Uterus (tissue), 4 donors: Measurements from ENCODE around the gene UBE2O. TPM values are rescaled to one million over a fixed set of nuclear protein-coding genes. Genes with fewer than 3 reads are reported as not detected.

Source experiments
- DNase-seq, 2 donors: peaks; one replicate each; pipeline ENCODE4 v3.0.0-alpha.2; 2019 to 2020
- H3K27ac ChIP-seq, 2 donors: fragments of 200-600 bp; sonication (generic); 1 replicate in 1 of 2; 2 replicates in 1 of 2; pipeline ENCODE4 v1.5.1; 2016 to 2018
- H3K27me3 ChIP-seq, 2 donors: fragments of 200-600 bp; sonication (generic); one replicate each; pipeline ENCODE4 v1.5.1; 2018 to 2019; ENCODE audit warnings: control low read depth in 1 of 2
- H3K36me3 ChIP-seq, 2 donors: fragments of 200-600 bp; sonication (generic); one replicate each; pipeline ENCODE4 v1.5.1; 2019; ENCODE audit warnings: control low read depth in 1 of 2
- H3K4me1 ChIP-seq, 2 donors: fragments of 200-600 bp; sonication (generic); one replicate each; pipeline ENCODE4 v1.5.1; 2018 to 2019; ENCODE audit warnings: control low read depth in 1 of 2
- H3K4me3 ChIP-seq, 2 donors: fragments of 200-600 bp; sonication (generic); 1 replicate in 1 of 2; 2 replicates in 1 of 2; pipeline ENCODE4 v1.5.1; 2018 to 2019; ENCODE audit warnings: mild to moderate bottlenecking in 1 of 2
- H3K9me3 ChIP-seq, 2 donors: fragments of 200-600 bp; sonication (generic); one replicate each; pipeline ENCODE4 v1.5.1; 2019; ENCODE audit warnings: control low read depth in 1 of 2
- POLR2A ChIP-seq, 2 donors: fragments of 450-650 bp; IDR thresholded peaks; one replicate each; pipeline ENCODE4 v1.6.1; 2016; ENCODE audit warnings: antibody characterized with exemption in 2 of 2, mild to moderate bottlenecking in 1 of 2, moderate library complexity in 1 of 2
- intact Hi-C: fragments of 100-400 bp; cut with DNase I; formaldehyde crosslinking; loops from one replicate; pipeline ENCODE4 v1.15.1; 2023; ENCODE audit warnings: low total_unique reads
- total RNA-seq, 4 donors: library from RNA; depleted of rRNA in 3 of 4; stranded (reverse); fragments of >200 nt in 3 of 4; gene quantifications; one replicate each; pipeline versions ENCODE4 v1.1.0 to v1.2.4, GENCODE V29; 2014 to 2023
- TF ChIP-seq, protein P1 (sequence below), 4 experiments: fragments of 200-600 bp in 2 of 4; fragments of 450-650 bp in 2 of 4; sonication (generic) in 2 of 4; IDR thresholded peaks; one replicate each; pipeline ENCODE4 v1.5.1; 2016 to 2019; ENCODE audit warnings: antibody characterized with exemption in 4 of 4, mild to moderate bottlenecking in 2 of 4, moderate library complexity in 1 of 4
- donor health status: DM: yes; HTN: yes; CAD: no.

The UBE2O gene
- total RNA-seq, 4 donors from 2014 or later = 5.0 to 31.5 (median 17.9) TPM

DNA sequence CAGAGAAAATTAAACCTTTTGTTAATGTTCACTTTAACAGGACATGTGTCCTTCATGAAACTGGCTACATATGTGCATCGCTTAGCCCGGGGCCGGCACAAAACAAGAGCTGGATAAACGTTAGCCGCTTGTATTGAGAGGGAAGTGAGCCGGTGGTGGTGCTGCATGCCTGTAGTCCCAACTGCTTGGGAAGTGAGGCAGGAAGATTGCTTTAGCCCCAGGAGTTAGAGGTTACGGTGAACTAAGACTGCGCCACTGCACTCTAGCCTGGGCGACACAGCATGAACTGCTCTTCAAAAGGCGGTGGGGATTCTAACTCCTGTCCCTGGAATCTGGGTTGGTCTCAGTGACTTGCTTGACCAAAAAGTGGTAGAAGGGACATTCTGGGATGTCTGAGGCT lies 83.6 kb downstream of the UBE2O start:
- H3K27ac ChIP-seq = no peak overlapping the region
- intact Hi-C loops = no loop called here
- H3K9me3 ChIP-seq = no peaks in the 10 kb centered on the region
- no peak for DNase-seq
- no peaks in the 10 kb centered on the region for H3K27me3 ChIP-seq
- no peaks in the 10 kb centered on the region for H3K36me3 ChIP-seq
- H3K4me3 ChIP-seq = no peak overlapping the region
- no peaks in the 10 kb centered on the region for H3K4me1 ChIP-seq
- TF ChIP-seq, protein P1, sequence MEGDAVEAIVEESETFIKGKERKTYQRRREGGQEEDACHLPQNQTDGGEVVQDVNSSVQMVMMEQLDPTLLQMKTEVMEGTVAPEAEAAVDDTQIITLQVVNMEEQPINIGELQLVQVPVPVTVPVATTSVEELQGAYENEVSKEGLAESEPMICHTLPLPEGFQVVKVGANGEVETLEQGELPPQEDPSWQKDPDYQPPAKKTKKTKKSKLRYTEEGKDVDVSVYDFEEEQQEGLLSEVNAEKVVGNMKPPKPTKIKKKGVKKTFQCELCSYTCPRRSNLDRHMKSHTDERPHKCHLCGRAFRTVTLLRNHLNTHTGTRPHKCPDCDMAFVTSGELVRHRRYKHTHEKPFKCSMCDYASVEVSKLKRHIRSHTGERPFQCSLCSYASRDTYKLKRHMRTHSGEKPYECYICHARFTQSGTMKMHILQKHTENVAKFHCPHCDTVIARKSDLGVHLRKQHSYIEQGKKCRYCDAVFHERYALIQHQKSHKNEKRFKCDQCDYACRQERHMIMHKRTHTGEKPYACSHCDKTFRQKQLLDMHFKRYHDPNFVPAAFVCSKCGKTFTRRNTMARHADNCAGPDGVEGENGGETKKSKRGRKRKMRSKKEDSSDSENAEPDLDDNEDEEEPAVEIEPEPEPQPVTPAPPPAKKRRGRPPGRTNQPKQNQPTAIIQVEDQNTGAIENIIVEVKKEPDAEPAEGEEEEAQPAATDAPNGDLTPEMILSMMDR (IDR thresholded peaks at IDR 0.05) = no peak
- no peak for TF ChIP-seq POLR2A (IDR thresholded peaks at IDR 0.05)

DNA sequence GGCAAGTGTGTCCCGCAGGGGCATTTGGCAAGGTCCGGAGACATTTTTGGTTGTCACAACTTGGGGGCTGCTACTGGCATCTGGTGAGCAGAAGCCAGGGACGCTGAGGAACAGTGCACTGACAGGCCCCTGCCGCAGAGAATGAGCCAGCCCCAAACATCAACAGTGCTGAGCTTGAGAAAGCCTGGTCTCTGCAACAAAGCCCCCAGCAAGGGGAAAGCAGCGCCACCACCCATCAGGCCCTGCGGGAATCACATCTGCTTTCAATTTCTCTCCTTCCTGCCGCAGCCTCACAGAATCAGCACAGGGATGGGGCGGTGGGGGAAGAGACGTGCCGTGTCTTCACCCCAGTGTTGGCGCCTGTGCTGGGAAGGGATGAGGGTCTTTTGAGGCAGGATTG lies 84.4 kb downstream of the UBE2O start:
- Histone ChIP-seq H3K27ac (no peak overlapping the region), H3K27me3 (no peaks in the 10 kb centered on the region), H3K4me3 (no peak overlapping the region), H3K36me3 (no peaks in the 10 kb centered on the region), H3K9me3 (no peaks in the 10 kb centered on the region), H3K4me1 (no peaks in the 10 kb centered on the region)
- intact Hi-C loops = no loop called here
- TF ChIP-seq, protein P1 (IDR thresholded peaks at IDR 0.05) = no peak
- TF ChIP-seq POLR2A (IDR thresholded peaks at IDR 0.05) = no peak
- DNase-seq = no peak

DNA sequence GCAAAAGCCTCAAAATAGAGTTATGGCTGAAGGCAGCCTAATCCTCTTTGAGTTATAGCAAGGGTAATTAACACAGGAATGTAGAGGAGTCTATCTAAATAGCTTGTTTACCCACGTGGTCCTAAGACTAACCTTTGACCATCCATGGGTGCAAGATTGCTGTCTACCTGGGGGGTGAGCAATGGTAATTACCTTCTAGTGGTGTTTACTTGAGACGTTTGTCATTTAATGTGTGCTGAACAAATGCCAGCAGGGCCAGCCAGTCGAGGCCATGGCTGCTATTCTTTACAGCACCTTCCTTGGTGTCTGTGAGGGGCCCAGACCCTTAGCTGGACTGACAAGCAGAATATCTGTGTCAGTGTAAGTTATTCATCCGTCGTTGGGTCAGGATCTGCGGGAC lies 85.3 kb downstream of the UBE2O start:
- no peak for DNase-seq
- Histone ChIP-seq H3K27ac (no peak overlapping the region), H3K36me3 (no peaks in the 10 kb centered on the region), H3K4me1 (no peaks in the 10 kb centered on the region), H3K9me3 (no peaks in the 10 kb centered on the region), H3K4me3 (no peak overlapping the region), H3K27me3 (no peaks in the 10 kb centered on the region)
- no peak for TF ChIP-seq POLR2A (IDR thresholded peaks at IDR 0.05)
- TF ChIP-seq, protein P1 (IDR thresholded peaks at IDR 0.05) = no peak
- intact Hi-C loops = no loop called here

DNA sequence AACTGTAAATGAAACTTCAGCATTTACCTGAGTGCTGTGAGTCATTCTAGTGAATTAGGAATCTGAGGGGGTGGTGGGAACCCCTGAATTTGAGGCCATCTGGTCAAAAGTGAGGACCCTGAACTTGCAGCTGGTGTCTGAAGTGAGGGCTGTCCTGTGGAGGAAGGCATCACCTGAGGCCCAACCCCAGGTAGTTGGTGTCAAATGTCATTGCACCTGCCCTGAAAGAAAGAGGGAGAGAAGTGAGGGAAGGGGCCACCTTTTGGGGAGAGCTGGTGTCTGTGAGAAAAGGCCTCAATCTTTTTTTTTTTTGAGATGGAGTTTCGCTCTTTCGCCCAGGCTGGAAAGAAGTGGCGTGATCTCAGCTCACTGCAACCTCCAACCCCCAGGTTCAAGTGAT lies 86.7 kb downstream of the UBE2O start:
- Histone ChIP-seq H3K9me3 (no peaks in the 10 kb centered on the region), H3K36me3 (no peaks in the 10 kb centered on the region), H3K4me1 (no peaks in the 10 kb centered on the region), H3K27me3 (no peaks in the 10 kb centered on the region), H3K27ac (no peak overlapping the region), H3K4me3 (no peak overlapping the region)
- intact Hi-C loops = no loop called here
- TF ChIP-seq POLR2A (IDR thresholded peaks at IDR 0.05) = no peak
- TF ChIP-seq, protein P1 (IDR thresholded peaks at IDR 0.05) = no peak
- DNase-seq = no peak

DNA sequence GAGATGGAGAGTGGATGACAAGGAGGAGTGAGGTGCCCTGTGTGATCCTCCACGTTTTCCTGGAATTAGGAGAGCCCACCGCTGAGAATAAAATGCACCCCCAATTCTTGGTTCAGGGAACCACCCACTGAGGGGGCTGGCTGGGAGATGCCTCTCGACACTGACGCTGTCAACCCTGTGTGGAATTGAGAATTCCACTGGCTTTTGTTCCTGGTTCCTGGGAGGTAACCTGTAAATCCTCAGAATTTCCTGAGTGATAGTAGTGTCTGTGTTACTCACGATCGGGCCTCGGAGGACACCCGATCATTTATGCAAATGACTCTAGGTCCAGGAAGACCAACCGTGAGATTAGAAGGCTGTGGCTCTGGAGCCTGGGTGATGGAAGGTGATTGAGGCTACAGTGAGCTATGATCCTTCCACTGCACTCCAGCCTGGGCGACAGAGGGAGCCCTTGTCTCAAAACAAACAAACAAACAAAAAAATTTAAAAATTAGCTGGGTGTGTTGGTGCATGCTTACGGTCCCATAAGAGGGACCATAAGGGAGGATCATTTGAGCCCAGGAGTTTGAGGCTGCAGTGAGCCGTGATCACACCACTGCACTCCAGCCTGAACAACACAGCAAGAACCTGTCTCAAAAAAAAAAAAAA lies 87.6 kb downstream of the UBE2O start:
- DNase-seq = no peak
- Histone ChIP-seq H3K4me3 (no peak overlapping the region), H3K27me3 (no peaks in the 10 kb centered on the region), H3K36me3 (no peaks in the 10 kb centered on the region), H3K4me1 (no peaks in the 10 kb centered on the region), H3K27ac (no peak overlapping the region), H3K9me3 (no peaks in the 10 kb centered on the region)
- intact Hi-C loops = no loop called here
- TF ChIP-seq POLR2A (IDR thresholded peaks at IDR 0.05) = no peak
- TF ChIP-seq, protein P1 (IDR thresholded peaks at IDR 0.05) = no peak
